GM12875 (cell line): ENCODE measurements around the gene N4BP3.
A peak's percentile ranks its signal among the peaks of the same experiment; 100 is the strongest.

Source experiments
- H3K4me3 ChIP-seq: one replicate; pipeline ENCODE4 v1.5.1; 2011; ENCODE audit warnings: low read depth, low read length, control low read depth
- CTCF ChIP-seq: IDR thresholded peaks from 2 replicates; pipeline ENCODE4 v1.5.1; 2011; ENCODE audit warnings: low read depth, mild to moderate bottlenecking, control low read depth, inconsistent platforms, low read length, moderate library complexity, borderline replicate concordance; ENCODE audit not compliant: insufficient read depth

N4BP3 gene

GRCh38 chr5:178117923-178118701 lies 4.8 kb downstream of the N4BP3 start:
- H3K4me3 ChIP-seq: peak overlapping the region; percentile 29
- no peak for TF ChIP-seq CTCF

GRCh38 chr5:178119915-178120606 lies 6.7 kb downstream of the N4BP3 start:
- no peak for TF ChIP-seq CTCF
- H3K4me3 ChIP-seq: no peak overlapping the region

GRCh38 chr5:178120607-178121357 lies 7.5 kb downstream of the N4BP3 start:
- H3K4me3 ChIP-seq: peak overlapping the region; percentile 12
- TF ChIP-seq CTCF: peak; percentile 91

GRCh38 chr5:178121391-178122276 lies 8.3 kb downstream of the N4BP3 start:
- TF ChIP-seq CTCF: no peak
- peak overlapping the region; percentile 12 for H3K4me3 ChIP-seq

- no peak overlapping the region for H3K4me3 ChIP-seq
- no peak for TF ChIP-seq CTCF
Observed at GRCh38 chr5:178122346-178122745, 9.0 kb downstream of the N4BP3 start.

GRCh38 chr5:178123094-178123965 lies 10.0 kb downstream of the N4BP3 start:
- H3K4me3 ChIP-seq: no peak overlapping the region
- no peak for TF ChIP-seq CTCF
